GM18861 (cell line): ENCODE results near the gene TNFSF8.

Experiments
- ATAC-seq: cut with Tn5 transposase; IDR thresholded peaks from one replicate; pipeline ENCODE4 v1.9.1; 2021; ENCODE audit not compliant: unreplicated experiment

Gene TNFSF8, protein sequence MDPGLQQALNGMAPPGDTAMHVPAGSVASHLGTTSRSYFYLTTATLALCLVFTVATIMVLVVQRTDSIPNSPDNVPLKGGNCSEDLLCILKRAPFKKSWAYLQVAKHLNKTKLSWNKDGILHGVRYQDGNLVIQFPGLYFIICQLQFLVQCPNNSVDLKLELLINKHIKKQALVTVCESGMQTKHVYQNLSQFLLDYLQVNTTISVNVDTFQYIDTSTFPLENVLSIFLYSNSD

DNA sequence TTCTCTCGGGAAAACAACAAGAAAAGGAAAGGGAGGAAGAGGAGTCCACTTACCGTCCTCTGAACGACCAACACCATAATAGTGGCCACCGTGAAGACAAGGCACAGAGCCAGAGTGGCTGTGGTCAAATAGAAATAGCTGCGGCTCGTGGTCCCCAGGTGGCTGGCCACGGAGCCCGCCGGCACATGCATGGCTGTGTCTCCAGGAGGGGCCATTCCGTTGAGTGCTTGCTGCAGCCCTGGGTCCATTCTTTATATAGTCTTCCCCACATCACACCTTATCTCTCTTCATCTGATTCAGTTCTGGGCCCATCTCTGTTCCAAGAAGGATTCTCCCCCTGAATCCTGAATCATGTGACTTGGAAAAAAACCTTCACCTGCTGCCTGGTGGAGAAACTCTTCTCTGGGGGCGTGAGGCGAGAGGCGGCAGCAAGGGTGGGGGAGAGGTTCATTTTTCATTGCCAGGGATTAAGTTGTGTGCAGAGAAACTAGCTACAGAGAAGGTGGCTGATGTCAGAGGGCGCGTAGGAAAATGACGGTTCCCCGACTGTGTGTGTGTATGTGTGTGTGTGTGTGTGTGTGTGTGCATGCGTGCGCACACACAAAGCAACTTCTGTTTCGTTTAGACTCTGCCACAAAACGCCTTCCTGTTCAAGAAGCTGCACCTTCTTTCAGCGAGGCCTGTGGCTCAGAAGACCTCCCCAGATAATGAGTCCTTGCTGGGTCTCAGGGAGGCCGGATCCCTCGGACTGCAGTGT lies at the start of gene TNFSF8:
TNFSF8 (minus strand) TSS at position 536 of the 757 bp plus-strand sequence; CDS start at position 248, 288 bp downstream.
- ATAC-seq = no peak

DNA sequence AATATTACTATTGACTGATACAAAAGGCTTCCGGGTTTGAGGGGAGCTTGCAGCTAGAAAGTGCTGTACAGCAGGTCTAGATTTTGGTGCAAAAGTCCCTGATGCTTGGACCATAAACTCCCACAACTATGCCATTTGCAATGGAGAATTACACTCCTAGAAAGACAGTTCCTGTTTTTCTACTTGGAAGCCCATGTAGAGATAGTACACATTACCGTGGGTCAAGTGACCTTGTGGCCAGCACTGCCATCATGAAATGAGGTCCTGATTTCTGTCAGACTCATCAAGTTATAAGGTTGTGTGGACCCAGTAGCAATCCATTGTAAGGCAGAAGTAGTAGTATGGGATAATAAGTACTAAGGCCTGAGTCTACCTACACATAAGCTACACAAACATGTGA lies 42.8 kb upstream of the TNFSF8 start:
- no peak for ATAC-seq

DNA sequence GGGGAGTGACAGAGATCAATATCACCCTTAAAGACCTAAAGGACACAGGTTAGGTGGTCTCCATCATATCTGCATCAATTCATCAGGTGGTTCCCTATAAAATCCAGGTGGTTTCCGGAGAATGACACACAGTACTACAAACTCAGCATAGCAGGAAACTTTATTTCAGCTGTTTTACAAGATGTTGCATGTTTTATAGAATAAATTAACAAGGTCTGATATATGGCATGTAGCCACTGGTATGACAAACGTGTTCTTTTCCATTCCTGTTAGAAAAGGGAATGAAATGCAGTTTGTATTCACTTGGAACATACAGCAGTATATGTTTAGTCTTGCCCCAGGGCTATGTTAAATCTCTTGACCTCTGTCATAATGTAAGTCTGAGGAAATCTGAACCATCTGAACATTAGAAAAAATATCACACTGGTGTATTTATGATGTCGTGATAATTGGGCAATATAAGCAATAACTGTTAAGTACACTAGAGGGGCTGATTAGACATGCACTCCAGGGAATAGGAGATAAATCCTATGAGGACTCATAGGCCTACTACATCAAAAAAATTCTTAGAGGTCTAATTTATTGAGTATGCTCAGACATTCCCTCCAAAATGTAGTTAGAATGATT lies 42.2 kb upstream of the TNFSF8 start:
- no peak for ATAC-seq

DNA sequence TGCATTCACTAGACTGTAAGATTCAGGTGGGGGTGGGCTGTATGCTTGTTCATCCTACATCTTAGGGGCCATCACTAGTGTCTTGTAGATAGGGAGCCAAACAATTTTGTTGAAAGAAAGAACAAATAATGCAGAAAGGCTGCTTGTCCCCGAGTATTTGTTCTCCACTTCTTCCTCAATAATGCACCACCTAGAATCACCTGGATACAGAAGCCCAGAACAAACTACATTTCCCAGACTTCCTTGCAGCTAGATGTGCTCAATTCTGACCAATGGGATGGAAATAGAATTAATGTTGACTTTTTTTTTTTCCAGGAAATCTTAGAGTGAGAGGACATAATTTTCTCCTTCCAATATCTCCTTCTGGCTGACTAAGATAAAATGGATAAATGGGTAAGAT lies 38.9 kb upstream of the TNFSF8 start:
- ATAC-seq = no peak

DNA sequence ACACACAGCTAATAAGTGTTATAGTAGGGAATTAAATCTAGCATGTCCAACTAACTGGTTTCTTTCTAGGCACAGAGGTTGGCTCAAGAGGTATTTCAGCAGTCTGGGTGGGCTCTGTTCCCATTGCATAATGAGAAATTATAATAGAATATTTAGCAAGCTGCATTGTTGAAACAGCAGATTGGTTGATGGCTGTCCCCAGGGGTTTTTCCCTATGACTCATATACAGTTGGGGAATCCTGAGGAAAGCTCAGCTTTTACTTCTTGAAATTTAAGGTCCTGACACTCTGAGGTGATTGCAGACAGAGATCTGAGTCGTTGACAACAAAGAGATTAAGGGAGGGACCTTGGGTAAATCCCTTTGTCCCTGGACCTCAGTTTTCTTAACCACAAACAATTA lies 38.3 kb upstream of the TNFSF8 start:
- ATAC-seq = no peak

DNA sequence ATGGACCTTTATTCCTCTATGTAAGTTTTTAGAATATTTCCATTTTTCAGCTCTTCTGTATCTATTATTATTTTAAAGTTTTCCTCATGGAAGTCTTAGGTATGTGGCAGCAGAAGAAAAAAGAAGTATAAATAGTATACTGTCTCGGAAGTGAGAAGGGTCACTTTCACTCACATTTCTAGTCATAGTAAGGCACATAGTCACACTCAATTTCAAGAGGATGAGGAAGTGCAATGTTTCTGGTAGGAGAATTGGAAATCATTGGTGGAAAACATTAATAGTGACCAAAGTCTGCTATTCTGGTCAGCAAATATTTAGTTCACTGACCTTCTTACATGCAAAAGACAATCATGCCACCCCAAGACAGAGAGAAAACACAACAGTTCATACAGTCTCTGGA lies 35.2 kb upstream of the TNFSF8 start:
- ATAC-seq = no peak

DNA sequence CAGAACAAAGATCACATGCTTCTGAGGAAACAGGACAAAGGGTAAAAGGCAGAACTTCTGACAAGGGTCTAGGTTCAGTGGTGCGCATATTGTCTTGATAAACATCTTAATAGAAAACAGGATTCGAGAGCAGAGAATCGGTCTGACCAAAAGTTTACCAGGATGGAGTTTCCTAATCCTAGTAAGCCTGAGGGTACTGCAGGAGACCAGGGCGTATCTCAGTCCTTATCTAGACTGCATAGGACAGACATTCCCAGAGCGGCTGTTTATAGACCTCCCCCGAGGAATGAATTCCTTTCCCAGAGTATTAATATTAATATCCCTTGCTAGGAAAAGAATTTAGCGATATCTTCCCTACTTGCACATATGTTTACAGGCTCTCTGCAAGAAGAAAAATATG lies 32.4 kb upstream of the TNFSF8 start:
- no peak for ATAC-seq

DNA sequence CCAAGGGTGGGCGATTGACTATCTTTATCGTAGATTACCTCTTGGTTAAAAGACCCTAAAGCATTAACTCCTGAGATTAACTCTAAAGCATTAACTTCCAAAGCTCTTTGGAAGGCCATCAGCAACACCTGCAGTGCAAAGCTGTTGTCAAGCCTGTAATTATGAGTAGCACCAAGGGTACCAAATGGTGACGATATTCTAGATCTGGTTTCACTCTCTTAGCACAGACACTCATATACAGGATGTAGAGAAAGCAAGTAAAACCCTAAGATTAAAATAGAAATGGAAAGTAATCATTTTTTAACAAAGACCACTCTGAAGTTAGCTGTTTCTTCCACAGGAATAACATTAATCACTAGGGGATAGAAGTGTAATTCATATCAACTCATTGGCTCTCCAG lies 29.9 kb upstream of the TNFSF8 start:
- no peak for ATAC-seq

DNA sequence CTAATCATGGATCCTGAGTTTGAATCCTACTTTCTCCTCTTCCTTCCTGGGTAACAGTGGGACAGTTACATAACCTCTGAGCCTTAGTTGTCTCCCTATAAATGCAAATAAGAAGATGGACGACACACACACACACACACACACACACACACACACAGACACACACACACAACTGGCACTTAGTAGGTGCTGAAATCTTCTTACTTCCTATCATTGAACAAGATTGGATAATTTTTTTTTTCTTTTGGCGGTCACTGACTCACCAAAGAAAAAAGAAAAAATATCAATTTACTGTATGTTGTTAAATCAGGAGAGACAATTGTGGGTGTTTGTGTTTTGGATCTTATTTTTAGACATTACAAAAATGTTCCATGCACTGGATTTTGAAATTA lies 28.4 kb upstream of the TNFSF8 start:
- no peak for ATAC-seq

DNA sequence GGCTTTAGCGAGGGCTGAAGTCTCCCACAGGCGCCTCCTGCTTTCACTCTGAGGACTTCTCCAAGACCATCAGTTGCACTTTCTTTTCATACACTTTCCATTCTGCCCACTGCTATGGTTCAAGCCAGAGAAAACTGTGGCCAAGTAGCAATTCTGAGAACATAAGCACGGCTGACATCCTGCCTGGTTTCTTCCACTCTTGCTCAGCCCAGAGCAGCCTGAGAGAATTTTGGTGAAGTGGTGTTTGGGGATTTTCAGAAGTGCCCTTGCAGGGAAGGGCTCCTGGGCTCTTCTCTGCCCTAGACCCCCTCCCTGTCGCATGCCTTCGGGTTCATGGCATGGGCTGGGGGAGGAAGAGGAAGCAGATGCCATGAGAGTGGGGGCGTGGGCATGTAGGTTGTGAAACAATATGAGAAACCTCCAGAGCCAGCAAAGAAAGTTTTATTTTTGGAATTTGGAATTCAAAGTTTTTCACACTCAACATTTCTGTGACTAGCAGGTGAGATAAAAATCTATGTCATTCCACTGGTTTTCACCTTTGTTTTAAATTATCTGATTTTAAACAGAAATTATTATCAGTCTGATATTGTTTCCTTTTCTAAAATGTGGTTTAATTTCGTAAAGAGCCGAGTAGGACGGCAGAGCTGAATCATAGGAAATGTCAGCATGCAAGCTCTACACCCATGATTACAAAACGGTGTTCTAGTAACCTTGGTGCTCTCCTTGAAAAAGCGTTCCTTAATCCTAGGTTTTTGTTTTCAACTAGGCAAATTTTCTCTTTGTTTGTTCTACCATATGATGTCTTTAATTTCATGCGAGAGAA lies 27.8 kb upstream of the TNFSF8 start:
- no peak for ATAC-seq

DNA sequence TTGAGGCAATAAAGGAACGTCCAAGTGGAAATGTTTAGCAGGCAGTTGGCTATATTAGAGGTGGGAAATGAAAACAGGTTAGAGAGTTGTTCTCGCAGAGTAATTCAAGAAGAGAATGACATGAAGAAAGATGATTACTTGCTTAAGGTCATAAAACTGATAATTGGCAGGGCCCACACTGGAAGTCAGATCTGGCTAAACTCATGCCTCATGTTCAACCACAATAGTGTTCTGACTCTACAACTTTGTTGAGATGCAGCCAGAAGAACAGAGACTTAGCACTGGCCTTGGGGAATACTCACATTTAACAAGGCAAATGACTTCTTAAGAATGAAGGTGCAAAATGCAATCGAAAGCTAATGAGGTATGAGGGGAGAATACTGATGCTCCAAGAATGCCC lies 27.2 kb upstream of the TNFSF8 start:
- ATAC-seq = no peak

DNA sequence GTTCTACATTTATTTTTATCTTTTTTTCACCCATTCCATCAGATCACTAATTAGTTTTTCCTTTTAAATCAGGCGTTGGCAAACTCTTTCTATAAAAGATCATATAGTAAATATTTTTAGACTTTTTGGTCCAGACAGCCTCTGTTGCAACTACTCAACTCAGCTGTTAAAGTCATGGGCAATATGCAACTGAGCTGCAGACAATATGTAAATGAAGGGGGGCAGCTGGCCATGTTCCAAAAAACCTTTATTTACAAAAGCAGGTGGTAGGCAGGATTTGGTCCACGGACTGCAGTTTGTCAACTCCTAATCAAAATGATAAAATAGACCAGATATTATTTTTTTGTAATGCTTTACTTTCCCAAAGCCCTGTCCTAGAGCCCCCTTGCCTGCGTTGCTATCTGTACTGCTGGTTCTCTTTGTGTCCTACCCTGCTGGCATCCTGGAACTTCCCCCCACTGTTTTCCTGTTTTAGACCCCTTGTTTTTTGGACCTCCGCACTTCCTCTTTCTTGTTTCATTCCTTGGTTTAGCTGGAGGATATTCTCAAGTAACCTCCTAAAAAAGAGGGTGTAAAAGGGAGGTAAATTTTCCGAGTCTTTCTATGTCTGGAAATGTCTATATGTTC lies 24.7 kb upstream of the TNFSF8 start:
- ATAC-seq = no peak

DNA sequence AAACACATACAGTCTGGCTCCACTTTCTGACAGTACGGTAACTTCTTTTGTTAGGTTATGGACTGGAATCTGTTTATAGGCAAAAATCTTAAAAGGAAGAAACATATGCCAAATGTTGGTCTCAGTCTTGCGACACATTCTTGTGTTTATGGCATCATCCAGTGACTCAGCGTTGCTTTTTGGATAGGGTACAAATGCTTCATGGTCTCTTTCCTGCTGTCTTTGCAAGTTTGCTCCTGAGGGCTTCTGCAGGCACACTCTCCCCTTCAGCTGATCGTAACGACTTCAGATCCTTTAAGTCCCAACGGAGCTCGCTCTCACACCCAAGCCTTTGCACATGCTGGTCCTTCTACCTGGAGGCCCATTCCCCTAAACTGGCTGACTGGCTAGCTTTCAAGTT lies 23.6 kb upstream of the TNFSF8 start:
- ATAC-seq = no peak

DNA sequence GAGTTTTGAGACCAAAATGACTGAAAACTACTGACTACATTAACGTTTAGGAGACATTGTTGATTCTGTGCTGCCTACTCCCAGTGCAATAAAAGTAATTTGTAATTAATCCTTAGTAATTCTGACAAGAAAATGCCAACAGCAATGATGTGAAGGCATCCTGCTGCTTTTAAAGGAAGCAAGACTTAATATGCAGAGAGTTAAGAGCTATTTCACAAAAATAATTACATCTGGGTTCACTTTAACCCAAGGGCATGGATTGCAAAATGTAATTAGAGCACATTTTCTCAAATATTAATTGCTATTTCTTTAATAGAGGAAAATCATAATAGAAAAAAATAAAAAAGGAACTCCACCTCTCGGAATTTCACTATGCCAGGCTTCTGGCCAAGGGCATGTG lies 22.7 kb upstream of the TNFSF8 start:
- ATAC-seq = no peak

DNA sequence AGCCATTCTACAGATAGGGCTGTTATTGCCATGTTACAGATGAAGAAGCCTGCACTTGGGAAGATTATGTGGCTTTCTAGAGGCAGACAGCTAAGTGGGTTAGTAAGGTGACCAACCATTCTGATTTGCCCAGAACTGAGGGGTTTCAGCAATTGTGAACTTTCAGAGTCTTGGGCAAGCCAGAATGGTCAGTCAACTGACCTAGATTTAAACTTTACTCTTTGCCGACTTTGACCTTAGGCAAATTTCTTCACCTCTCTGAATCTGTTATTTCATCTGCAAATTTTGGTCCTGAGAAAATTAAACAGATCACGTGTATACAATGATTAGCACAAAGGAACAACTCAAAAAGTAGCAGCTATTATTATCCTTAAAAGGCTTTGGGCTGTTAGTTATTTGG lies 20.4 kb upstream of the TNFSF8 start:
- ATAC-seq = no peak

DNA sequence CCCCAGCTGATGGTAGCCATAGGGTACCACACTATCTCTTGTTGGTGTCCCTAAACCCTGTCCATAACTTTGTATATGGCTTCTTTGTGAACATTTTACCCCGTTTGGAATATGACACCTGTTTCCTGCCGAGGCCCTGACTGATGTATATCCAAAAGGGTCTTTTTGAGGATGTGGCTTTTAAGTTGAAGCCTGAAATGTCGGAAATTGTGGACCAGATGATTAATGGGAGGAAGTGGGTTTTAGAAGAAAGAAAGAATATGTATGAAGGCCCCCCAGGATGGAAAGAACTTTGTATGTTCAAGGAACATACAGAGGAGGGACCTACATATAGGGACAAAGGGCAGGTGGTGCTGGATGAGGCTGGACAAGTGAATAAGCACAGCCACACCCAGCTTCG lies 16.7 kb upstream of the TNFSF8 start:
- ATAC-seq = no peak

DNA sequence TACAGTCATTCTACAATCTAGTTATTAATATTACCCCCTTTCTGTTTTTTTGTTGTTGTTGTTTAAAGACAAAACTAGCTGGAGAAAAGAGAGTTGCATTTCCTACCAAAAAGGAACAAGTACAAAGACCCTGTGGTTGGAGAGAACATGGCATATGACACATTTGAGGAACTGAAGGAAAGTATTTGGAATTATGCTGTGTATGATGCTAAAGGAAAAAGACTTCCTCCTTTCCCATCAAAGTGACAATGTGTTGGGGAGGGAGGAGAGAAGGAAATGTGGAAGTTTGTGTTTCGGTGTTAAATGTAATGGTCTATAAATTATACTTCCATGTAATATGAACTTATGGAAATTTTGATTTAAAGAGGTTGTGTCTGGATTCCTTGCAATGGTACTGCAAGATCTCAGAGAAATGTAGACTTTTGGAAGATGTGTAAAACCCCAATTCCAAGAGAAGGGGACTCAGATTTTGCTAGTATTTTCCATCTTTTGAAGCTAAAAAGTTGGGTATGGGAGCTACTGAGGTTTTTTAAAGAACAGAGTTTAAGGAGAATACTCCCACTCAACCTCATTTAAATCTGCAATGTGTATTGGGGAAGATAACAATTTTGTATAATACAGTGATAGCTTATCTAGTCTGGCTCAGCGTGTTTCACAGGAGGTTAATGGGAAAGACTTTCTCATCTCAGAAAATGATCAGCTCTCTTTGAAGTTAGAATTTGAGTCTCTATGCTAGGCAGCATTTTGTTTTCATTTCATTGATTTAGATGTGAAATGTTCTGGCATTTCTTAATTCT lies 15.4 kb upstream of the TNFSF8 start:
- ATAC-seq = no peak

DNA sequence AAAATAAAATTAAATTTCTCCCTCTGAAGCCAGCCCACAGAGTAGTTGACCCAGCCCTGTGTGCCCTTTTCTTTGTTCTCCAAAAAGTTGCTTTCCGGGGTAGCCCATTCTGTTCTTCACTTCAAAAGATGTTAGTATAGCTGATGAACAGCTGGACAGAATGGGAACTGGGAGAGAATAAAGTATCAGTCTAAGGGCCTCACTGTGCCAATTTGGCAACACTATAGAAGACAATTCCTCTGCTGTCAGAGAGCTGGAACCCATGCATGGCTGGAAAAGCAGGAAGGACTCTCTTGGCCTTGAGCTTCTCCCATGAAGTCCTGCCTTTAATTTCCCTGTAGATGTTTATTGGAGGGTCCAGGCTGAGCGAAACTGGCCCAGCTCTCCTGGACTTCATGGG lies 11.0 kb upstream of the TNFSF8 start:
- no peak for ATAC-seq

DNA sequence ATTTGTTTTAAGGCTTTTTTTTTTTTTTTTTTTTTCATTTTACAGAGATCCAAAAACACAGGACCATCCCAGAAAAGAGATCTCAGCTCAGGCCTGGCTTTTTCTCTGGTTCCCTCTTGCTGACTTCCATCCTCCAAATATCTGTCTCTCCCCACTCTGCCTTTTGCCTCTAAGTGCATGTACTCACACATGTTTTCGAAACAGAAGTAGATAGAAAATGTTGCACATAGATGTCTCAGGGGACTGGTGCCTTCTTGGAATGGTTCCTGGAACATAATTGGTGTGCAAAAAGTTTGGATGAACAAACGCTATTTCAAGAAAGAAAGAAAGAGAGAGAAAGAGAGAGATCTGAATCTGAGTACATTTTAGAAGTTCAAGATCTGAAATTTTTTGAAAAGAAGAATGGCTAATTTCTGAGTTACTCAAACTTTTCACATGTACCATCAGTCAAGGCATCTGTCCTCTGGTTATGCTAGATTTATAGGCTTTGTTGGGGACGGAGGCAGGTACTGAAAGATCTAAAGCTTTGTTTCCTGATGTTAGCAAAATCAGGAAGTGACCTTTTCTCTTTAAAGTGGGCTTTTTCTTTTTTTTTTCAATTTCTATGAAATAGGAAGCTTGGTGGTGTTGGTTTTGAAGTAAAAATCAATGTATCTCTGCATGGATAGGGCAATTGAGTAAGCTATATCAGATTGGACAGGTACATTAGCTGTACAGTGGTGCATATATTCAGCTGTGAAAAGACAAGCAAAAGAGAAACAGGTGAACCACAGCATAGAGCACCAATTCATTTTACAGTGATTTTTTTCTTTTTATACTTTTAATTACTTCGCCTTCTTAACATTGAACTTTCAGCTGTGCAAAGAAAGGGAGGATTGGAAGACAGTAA lies 8.5 kb upstream of the TNFSF8 start:
- ATAC-seq = no peak
